WI38 (cell line): Measurements from ENCODE around the gene SEPHS2.

ENCODE experiments used
- H3K4me3 ChIP-seq: 2 replicates; pipeline ENCODE4 v1.5.1; 2011; ENCODE audit warnings: low read depth, mild to moderate bottlenecking, control low read depth, low read length
- TF ChIP-seq, protein P1 (sequence below): IDR thresholded peaks from 2 replicates; pipeline ENCODE4 v1.5.1; 2012; ENCODE audit warnings: low read depth, mild to moderate bottlenecking, control low read depth, low read length

The SEPHS2 gene

DNA sequence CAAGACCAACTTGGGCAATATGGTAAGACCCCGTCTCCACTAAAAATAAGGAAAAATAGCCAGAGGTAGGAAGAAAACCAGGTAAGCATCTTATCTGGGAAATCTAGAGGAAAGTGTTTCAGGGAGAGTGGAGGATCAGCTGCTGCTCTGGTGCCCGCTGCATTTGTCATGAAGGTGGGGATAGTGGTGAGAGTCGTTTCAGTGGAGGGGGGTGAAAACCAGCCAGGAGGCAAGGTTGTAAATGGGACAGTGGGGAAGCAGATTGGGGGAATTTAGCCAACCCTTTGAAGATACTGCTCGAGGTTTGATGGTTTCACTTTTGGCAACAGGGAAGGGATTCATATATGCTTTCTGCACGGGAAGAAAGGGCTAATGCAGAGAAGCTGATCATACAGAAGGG is 24.7 kb downstream of the SEPHS2 start:
- TF ChIP-seq, protein P1, sequence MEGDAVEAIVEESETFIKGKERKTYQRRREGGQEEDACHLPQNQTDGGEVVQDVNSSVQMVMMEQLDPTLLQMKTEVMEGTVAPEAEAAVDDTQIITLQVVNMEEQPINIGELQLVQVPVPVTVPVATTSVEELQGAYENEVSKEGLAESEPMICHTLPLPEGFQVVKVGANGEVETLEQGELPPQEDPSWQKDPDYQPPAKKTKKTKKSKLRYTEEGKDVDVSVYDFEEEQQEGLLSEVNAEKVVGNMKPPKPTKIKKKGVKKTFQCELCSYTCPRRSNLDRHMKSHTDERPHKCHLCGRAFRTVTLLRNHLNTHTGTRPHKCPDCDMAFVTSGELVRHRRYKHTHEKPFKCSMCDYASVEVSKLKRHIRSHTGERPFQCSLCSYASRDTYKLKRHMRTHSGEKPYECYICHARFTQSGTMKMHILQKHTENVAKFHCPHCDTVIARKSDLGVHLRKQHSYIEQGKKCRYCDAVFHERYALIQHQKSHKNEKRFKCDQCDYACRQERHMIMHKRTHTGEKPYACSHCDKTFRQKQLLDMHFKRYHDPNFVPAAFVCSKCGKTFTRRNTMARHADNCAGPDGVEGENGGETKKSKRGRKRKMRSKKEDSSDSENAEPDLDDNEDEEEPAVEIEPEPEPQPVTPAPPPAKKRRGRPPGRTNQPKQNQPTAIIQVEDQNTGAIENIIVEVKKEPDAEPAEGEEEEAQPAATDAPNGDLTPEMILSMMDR = no peak

DNA sequence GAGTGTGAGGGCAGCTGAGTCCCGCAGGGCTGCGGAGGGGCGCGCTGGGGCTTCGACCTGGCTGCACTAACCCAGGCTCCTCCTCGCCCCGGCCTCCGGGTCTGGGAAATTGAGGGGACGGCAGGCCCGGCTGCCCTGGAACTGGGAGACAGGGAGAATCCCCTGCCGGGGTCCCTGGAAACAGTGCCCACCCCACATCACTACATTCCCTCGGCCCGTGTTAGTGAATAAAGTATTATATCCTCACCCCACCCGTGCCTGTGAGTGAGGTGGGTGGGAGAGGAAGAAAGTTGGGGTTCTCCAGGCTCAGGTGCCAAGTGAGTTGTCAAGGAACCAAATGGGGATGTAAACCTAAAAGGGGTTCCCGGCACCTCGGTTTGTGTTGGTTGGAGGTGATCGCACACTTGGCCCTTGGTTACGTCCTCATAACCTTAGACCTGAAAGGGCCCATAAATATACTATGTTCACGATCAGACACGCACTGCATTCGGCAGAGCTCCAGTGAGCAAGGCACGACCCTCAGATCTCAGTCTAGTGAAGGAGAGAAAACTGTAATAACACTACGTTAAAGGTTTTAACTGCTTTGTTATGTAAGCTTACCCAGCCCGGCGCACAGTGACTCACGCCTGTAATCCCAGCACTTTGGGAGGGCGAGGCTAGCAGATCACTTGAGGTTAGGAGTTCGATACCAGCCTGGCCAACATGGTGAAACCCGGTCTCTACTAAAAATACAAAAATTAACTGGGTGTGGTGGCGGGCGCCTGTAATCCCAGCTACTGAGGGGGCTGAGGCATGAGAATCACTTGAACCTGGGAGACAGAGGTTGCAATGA is 27.1 kb downstream of the SEPHS2 start:
- H3K4me3 ChIP-seq = peak overlapping the region; percentile 58
- TF ChIP-seq, protein P1 = no peak

More for the DNA sequence above, 24.7 kb downstream of the SEPHS2 start:
- H3K4me3 ChIP-seq = no peak overlapping the region

DNA sequence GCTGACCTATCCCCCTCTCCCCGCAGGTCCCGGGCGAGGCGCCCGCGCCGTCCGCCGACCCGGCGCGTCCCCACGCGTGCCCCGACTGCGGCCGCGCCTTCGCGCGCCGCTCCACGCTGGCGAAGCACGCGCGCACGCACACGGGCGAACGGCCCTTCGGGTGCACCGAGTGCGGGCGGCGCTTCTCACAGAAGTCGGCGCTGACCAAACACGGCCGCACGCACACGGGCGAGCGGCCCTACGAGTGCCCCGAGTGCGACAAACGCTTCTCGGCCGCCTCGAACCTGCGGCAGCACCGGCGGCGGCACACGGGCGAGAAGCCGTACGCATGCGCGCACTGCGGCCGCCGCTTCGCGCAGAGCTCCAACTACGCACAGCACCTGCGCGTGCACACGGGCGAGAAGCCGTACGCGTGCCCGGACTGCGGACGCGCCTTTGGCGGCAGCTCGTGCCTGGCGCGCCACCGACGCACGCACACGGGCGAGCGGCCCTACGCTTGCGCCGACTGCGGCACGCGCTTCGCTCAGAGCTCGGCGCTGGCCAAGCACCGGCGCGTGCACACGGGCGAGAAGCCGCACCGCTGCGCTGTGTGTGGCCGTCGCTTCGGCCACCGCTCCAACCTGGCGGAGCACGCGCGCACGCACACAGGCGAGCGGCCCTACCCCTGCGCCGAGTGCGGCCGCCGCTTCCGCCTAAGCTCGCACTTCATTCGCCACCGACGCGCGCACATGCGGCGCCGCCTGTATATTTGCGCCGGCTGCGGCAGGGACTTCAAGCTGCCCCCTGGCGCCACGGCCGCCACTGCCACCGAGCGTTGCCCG is 27.9 kb downstream of the SEPHS2 start:
- TF ChIP-seq, protein P1 = no peak
- peak overlapping the region; percentile 58 for H3K4me3 ChIP-seq

DNA sequence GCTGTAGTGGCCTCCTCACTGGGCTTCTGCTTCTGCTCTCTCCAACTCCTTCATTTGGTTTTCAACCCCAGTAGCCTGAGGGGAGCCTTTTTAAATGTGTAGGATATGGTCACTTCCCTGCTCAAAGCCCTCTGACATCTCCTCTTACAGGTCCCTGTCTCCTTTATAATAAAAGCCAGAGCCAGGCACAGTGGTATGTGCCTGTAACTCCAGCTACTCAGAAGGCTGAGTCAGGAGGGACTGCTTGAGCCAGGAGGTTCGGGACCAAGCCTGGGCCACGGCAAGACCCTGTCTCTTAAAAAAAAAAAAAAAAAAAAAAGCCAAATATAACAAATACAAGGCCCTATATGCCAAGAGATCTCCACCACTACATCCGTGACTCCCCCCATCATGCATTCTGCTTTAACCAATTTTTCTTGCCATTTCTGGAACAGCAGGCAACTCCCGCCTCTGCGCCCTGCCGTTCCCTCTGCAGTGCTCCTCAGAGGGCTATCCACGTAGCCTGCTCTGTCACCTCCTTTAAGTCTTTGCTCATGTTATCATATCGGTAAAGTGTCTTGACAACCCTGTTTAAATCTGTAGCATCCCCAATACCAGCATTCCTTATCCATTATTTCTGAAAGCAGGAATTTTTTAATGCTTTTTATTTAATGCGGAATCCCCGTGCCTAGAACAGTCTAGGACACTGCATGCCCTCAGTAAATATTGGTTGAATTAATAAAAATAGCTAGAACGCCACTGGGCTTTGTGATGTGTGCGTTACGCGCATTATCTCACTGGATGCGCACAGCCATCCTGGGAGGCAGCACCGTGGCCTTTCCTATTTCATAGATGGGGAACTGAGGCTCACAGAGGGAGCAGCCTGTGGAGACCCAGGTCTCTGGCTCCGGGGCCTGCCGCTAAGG is 28.8 kb downstream of the SEPHS2 start:
- peak overlapping the region; percentile 58 for H3K4me3 ChIP-seq
- TF ChIP-seq, protein P1 = no peak

DNA sequence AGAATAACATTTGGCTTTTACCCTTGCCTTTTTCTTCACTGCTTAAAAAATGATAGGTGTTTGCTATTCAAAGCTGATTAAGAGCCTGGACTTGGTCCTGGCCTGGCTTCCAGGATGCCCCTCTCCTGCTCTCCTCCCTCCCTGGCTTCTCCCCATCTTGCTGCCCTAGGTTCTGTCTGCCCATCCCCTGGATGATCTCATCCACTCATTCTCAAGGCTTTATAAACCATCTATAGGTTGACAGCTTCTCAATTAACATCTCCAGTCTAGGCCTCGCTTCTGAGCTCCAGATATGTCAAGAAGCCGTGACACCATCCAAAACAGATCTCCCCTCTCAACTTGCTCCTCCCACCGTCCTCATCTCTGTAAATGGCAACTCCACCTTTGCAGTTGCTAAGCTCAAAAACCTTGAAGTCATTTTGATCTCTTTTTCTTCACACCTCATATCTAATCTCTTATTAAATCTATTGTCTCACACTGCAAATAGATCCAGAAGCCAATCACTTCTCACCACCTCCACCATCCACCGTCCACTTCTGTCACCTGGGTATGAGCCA is 29.5 kb downstream of the SEPHS2 start:
- TF ChIP-seq, protein P1 = no peak
- no peak overlapping the region for H3K4me3 ChIP-seq

DNA sequence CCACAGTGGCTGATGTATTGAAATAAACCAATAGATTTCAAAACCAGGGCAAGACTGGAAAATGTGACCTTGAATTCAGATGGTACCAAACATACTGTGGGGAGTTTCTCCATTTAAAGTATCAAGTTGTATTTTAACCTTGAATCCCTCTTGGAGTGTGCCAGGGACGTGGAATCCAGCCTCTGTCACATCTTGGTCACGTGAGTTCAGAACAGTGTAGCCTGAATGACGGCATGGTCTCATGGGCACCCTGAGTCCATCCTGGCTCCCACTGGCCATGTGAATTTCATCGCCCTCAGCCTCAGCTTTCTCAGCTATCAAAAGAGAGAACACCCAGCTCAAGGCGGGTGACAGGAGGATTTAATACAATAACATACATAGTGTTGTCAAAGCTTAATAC is 31.5 kb downstream of the SEPHS2 start:
- TF ChIP-seq, protein P1 = no peak
- H3K4me3 ChIP-seq = no peak overlapping the region
